GM21528 (cell line): ENCODE measurements around the gene CAMTA2.

ENCODE experiments used
- ATAC-seq: cut with Tn5 transposase; IDR thresholded peaks from one replicate; pipeline ENCODE4 v1.9.1; 2021; ENCODE audit warnings: mild to moderate bottlenecking, moderate library complexity; ENCODE audit not compliant: unreplicated experiment, low FRiP score

The CAMTA2 gene

DNA sequence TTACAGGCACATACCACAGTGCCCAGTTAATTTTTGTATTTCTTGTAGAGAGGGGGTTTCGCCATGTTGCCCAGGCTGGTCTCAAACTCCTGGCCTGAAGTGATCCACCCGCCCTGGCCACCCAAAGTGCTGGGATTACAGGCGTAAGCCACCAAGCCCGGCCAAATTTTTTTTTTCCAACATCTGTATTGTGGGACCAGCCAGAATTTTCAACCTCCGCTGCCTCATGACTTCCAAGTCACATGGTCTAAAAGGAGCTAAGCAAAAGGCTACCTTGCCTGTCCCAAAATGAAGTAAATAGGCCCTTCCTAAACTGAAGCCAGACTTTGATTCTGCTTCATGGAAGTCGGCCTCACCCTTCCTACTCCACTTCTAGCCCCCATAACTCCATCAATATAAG, 15.6 kb downstream of the CAMTA2 start:
- no peak for ATAC-seq

DNA sequence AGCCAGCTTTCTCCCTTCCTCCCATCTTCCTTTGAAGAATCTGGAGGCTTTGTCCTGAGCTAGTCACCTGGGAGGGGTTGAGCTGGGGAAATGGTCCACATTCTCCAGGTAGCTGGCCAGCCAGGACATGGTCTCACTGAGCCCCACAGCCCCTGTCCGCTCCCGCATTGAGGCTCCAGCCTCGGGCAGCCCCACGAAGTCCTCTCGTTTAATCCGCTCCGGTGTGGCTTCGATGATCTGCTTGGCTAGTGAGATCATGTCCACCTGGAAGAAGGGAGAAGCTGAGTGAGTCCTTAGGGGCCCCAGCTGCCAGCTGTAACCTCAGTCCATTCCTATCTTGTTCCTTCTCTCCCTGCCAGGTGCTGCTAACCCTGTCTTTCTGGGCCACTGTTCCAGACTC, 17.2 kb downstream of the CAMTA2 start:
- ATAC-seq: no peak

GRCh38 chr17:4969551-4970173, 17.8 kb downstream of the CAMTA2 start:
- no peak for ATAC-seq

GRCh38 chr17:4969047-4969550, 18.4 kb downstream of the CAMTA2 start:
- ATAC-seq: no peak

- ATAC-seq: no peak
Measured at GRCh38 chr17:4968486-4969046, 18.9 kb downstream of the CAMTA2 start.

- peak; percentile 66 for ATAC-seq
Measured at GRCh38 chr17:4967539-4968485, 19.7 kb downstream of the CAMTA2 start, which contains the start of gene SPAG7. Gene SPAG7 (minus strand): TSS chr17:4967817. CDS start chr17:4967804, 13 bp downstream.

GRCh38 chr17:4966844-4967538, 20.5 kb downstream of the CAMTA2 start:
- ATAC-seq: peak; percentile 77

DNA sequence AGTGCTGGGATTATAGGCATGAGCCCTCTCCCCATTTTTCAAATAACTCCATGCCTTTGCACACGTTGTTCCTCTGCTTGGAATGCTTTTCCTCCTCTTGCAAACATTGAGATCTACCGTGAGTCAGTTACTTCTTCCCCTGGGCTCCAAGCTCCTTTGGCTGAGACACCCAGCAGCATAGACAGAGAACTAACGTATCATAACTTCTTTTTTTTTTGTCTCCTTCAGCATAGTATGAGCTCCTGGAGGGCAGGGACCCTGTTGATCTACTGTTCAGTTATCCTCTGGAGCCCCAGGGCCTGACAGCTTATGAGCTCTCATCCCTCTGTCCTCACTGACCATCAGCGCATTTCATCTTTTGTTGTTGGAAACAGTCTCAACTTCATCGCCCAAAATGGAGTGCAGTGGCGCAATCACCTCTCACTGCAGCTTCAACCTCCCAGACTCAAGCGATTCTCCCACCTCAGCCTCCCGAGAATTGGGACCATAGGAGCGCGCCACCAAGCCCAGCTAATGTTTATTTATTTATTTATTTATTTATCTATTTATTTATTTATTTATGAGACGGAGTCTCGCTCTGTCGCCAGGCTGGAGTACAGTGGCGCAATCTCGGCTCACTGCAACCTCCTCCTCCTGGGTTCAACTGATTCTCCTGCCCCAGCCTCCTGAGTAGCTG, 22.0 kb downstream of the CAMTA2 start:
- ATAC-seq: no peak

- no peak for ATAC-seq
Measured at GRCh38 chr17:4960279-4960922, 27.1 kb downstream of the CAMTA2 start.

GRCh38 chr17:4959261-4959965, 28.1 kb downstream of the CAMTA2 start:
- no peak for ATAC-seq

DNA sequence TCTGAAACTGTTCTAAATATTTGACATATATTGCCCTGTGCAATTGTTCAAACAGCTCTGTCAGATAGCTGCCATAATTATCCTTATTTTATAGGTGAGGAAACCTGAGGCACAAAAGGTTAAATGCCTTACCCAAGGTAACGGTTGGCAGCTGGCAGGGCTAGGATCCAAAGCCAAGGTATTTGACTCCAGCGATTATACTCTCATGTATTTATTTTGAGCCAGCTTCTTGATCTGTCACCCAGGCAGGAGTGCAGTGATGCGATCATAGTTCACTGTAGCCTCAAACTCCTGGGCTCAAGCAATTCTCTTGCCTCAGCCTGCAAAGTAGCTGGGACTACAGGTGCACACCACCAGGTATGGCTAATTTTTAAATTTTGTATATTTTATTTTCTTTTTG, 29.4 kb downstream of the CAMTA2 start:
- ATAC-seq: no peak

- no peak for ATAC-seq
Measured at GRCh38 chr17:4956493-4957061, 30.9 kb downstream of the CAMTA2 start.

- no peak for ATAC-seq
Measured at GRCh38 chr17:4955091-4955490, 32.4 kb downstream of the CAMTA2 start.

- ATAC-seq: no peak
Measured at GRCh38 chr17:4953451-4953961, 34.0 kb downstream of the CAMTA2 start.

DNA sequence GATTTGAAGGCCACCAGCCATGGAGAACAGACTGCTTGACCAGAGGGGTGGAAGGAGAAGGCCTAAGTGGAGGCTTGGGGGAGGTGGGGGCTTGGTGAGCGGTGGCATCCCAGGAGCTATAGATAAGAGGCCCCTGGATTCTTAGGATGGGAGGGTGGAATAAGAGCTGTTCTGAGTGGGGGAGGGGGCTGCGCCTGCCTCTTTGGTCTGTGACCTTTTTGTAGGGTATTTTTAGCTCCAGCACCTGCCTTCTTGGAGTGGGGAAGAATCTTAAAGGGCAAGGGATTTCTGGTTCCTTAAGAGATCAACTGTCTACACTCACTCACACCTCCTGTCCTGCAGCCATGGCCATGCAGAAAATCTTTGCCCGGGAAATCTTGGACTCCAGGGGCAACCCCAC, 36.0 kb downstream of the CAMTA2 start:
- ATAC-seq: no peak

DNA sequence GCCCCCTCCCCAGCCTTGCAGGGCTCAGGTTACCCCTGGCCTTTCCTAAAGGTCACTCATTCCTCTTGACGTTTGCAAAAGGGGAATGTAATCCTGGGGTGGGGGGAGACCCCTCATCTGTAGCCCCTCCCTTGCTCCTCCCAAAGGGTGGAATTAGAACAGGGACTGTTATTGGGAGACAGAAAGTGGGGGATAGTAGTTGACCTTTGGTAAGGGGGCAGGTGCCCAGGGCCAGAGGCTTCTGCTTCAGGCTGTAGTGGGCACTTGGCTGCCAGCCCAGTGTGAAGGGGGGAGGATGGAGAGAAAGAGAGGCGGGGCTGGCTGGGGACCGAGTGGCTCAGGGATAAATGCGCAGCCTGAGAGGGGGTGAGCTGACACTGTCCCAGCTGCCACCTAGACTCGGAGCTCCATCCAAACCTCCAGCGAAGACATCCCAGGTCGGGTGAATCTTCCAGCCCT, 36.7 kb downstream of the CAMTA2 start, which contains the start of gene ENO3:
Gene ENO3, plus strand, starts transcription at position 374 of the 459 bp plus-strand sequence. CDS start 711 bp downstream, outside the sequence.
- no peak for ATAC-seq

DNA sequence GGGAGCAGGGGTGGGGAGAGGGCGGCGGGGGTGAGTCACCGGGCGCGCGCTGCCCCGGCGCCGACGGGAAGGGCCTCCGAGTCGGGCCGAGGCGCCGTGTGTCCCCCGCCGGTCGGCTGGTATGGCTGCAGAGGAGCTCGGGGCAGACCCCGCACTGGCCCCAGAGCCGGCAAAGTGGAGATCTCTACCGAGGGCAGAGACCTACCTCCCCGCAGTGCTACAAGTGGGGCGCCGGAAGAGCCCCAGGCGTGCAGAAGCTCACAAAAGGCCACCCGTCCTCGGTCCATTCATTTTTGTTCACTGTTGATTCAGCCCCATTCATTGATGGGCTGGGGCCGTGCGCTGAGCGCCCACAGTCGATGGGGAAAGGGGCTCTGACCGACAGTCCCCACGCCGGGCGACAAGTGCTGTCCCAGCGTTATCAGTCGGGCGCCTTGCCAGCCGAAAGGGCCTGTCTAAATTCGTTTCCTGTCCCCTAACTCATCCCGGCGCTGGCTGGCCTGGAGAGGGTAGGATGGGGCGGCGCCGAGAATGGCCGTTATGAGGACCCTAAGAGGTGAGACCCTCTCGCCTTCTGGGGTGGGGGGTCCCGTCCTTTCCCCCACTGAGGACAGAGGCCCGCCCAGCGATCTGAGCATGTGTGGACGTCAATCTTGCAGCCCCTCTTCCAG, 37.3 kb downstream of the CAMTA2 start:
- ATAC-seq: peak; percentile 1
